Right lobe of liver (tissue), 4 donors: ENCODE data around the gene TMSB4X.

Experiments used
- CTCF ChIP-seq, 4 donors: fragments of 200-600 bp in 3 of 4; fragments of 450-650 bp in 1 of 4; IDR thresholded peaks; one replicate each; pipeline versions ENCODE4 v1.5.1 to v1.8.0; 2016 to 2022; ENCODE audit warnings: antibody characterized with exemption in 4 of 4, mild to moderate bottlenecking in 2 of 4
- POLR2A ChIP-seq: fragments of 450-650 bp; IDR thresholded peaks from one replicate; pipeline ENCODE4 v1.6.1; 2017; ENCODE audit warnings: antibody characterized with exemption, mild to moderate bottlenecking
- donor health status: DM: no; HTN: no; CAD: no.
- donor health status: DM: no; HTN: no; CAD: no.
- donor health status: DM: no; HTN: yes; CAD: no.

- no peak for TF ChIP-seq CTCF (IDR thresholded peaks at IDR 0.05)
- TF ChIP-seq POLR2A = no peak
Measured at GRCh38 chrX:13022926-13023325, 48.0 kb downstream of the TMSB4X start.
